HG02763 (cell line): Measurements from ENCODE around the gene HOXB2.

Experiments used
- ATAC-seq: cut with Tn5 transposase; IDR thresholded peaks from one replicate; pipeline ENCODE4 v1.9.1; 2021; ENCODE audit warnings: mild to moderate bottlenecking, moderate library complexity; ENCODE audit not compliant: unreplicated experiment

HOXB2 gene

DNA sequence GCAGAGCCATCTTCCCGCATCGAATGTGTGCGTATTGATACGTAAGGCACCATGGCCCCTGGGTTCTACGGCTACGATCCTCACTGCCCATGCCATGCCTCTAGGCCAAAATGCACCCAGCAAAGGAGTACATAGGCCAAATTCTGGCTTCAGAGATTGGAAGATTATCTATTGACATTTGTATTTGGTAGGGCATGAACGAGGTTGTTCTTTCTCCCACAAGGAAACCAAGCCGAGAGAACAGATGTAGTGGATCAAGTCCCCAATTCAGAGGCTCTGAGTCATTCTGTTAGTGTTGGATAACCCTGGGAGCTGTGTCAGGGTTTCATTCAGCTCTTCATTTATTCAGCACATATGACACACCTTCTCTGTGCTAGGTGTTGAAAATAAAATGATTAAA, 50.6 kb downstream of the HOXB2 start:
- ATAC-seq: no peak
